ENCODE results near the gene CCSER1.
A peak's percentile ranks its signal among the peaks of the same experiment; 100 is the strongest.
"Not testable (repeated sequence)": the region's sequence is repeated elsewhere in the genome, so short reads cannot be mapped to it uniquely, and the experiment has no call there.

Gene CCSER1

GRCh38 chr4:91358621-91359020 lies 1231.4 kb downstream of the CCSER1 start:
- DNase-seq (ENCODE audit: low read depth, low spot score): not testable (repeated sequence)

GRCh38 chr4:91359041-91360031 lies 1232.1 kb downstream of the CCSER1 start:
- DNase-seq (ENCODE audit: low read depth, low spot score): no peak

GRCh38 chr4:91362125-91362524 lies 1234.9 kb downstream of the CCSER1 start:
- DNase-seq (ENCODE audit: low read depth, low spot score): no peak

- DNase-seq (ENCODE audit: low read depth, low spot score): no peak
Observed at GRCh38 chr4:91366554-91366953, 1239.4 kb downstream of the CCSER1 start.

- DNase-seq (ENCODE audit: low read depth, low spot score): no peak
Observed at GRCh38 chr4:91369116-91369515, 1241.9 kb downstream of the CCSER1 start.

- no peak for DNase-seq (ENCODE audit: low read depth, low spot score)
Observed at GRCh38 chr4:91373546-91373945, 1246.4 kb downstream of the CCSER1 start.

- DNase-seq (ENCODE audit: low read depth, low spot score): not testable (repeated sequence)
Observed at GRCh38 chr4:91405431-91405830, 1278.2 kb downstream of the CCSER1 start.

GRCh38 chr4:91422011-91422410 lies 1294.8 kb downstream of the CCSER1 start:
- no peak for DNase-seq (ENCODE audit: low read depth, low spot score)

- DNase-seq (ENCODE audit: low read depth, low spot score): no peak
Observed at GRCh38 chr4:91426725-91427124, 1299.5 kb downstream of the CCSER1 start.

GRCh38 chr4:91427171-91427570 lies 1300.0 kb downstream of the CCSER1 start:
- DNase-seq (ENCODE audit: low read depth, low spot score): no peak

GRCh38 chr4:91434631-91435030 lies 1307.4 kb downstream of the CCSER1 start:
- no peak for DNase-seq (ENCODE audit: low read depth, low spot score)

- no peak for DNase-seq (ENCODE audit: low read depth, low spot score)
Observed at GRCh38 chr4:91436556-91436955, 1309.4 kb downstream of the CCSER1 start.

- no peak for DNase-seq (ENCODE audit: low read depth, low spot score)
Observed at GRCh38 chr4:91447168-91447567, 1320.0 kb downstream of the CCSER1 start.

- peak; percentile 70 for DNase-seq (ENCODE audit: low read depth, low spot score)
Observed at GRCh38 chr4:91448668-91449330, 1321.6 kb downstream of the CCSER1 start.

- DNase-seq (ENCODE audit: low read depth, low spot score): no peak
Observed at GRCh38 chr4:91454111-91454510, 1326.9 kb downstream of the CCSER1 start.

GRCh38 chr4:91462566-91462965 lies 1335.4 kb downstream of the CCSER1 start:
- DNase-seq (ENCODE audit: low read depth, low spot score): not testable (repeated sequence)

- DNase-seq (ENCODE audit: low read depth, low spot score): no peak
Observed at GRCh38 chr4:91470671-91471070, 1343.5 kb downstream of the CCSER1 start.

GRCh38 chr4:91471280-91471679 lies 1344.1 kb downstream of the CCSER1 start:
- no peak for DNase-seq (ENCODE audit: low read depth, low spot score)

- no peak for DNase-seq (ENCODE audit: low read depth, low spot score)
Observed at GRCh38 chr4:91472046-91472445, 1344.9 kb downstream of the CCSER1 start.

- DNase-seq (ENCODE audit: low read depth, low spot score): no peak
Observed at GRCh38 chr4:91485415-91485814, 1358.2 kb downstream of the CCSER1 start.

GRCh38 chr4:91488946-91489345 lies 1361.8 kb downstream of the CCSER1 start:
- DNase-seq (ENCODE audit: low read depth, low spot score): peak; percentile 69

- DNase-seq (ENCODE audit: low read depth, low spot score): no peak
Observed at GRCh38 chr4:91497892-91498291, 1370.7 kb downstream of the CCSER1 start.

GRCh38 chr4:91502365-91502764 lies 1375.2 kb downstream of the CCSER1 start:
- peak; percentile 32 for DNase-seq (ENCODE audit: low read depth, low spot score)

All from astrocyte of the hippocampus (primary cell).